Heart left ventricle (tissue), 13 donors: ENCODE results near the gene LYPD6B.

Experiments
- POLR2A ChIP-seq, 2 donors: fragments of 450-650 bp; IDR thresholded peaks; one replicate each; pipeline ENCODE4 v1.6.1; 2017; ENCODE audit warnings: antibody characterized with exemption in 2 of 2, mild to moderate bottlenecking in 2 of 2, moderate library complexity in 2 of 2
- TF ChIP-seq, protein P1 (sequence below), 12 donors: fragments of 200-600 bp; sonication (generic) in 4 of 12; IDR thresholded peaks; one replicate each; pipeline versions ENCODE4 v1.5.0 to v1.8.0; 2018 to 2022; ENCODE audit warnings: antibody characterized with exemption in 12 of 12, mild to moderate bottlenecking in 5 of 12
- donor health status: ischemic (EF 13 %, LVEDD 7.1; RV severe dilation, severe dysfunction).
- donor health status: DM: no; HTN: yes; CAD: no.
- donor health status: DM: no; HTN: no; CAD: no.
- donor health status: ischemic (EF 25% LVEDD 6.9; RV normal size, moderate dysfunction).
- donor health status: ischemic (EF 25% LVEDD 5.7; RV mildly dilated, moderate dysfunction).
- donor health status: ischemic (EF 35%, LVEDD 5.7; RV mildly dilated, moderate dysfunction).
- donor health status: nonischemic (EF 11% LVEDD 7.7; RV severe dilation, severe dysfunction).
- donor health status: DM: yes; HTN: yes; CAD: no.
- donor health status: PGD.
- donor health status: ischemic (EF 29% LVEDD 5.4; RV normal size, mild dysfunction).
- donor health status: nonischemic (EF 23%, LVEDD 6.1; RV moderate dilation, normal function).

DNA sequence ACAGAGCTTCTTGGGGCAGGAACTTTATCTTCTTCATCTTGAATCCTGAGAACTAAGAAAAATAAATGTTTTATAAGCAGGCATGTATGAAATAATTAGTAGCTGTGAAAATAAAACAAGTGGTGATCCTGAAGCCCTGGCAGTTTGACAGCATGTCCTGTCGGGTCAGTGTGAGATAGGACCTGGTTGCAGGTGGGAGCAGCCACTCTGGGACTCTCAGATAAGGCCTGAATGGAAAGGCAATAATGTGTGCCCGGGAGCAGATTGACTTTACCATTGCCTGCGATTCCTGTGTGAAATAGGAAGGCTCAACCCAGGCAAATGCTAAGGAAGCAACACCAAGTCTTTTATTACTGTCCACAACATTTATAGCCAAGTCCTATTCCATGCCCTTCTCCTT lies 132.4 kb downstream of the LYPD6B start:
- TF ChIP-seq, protein P1, sequence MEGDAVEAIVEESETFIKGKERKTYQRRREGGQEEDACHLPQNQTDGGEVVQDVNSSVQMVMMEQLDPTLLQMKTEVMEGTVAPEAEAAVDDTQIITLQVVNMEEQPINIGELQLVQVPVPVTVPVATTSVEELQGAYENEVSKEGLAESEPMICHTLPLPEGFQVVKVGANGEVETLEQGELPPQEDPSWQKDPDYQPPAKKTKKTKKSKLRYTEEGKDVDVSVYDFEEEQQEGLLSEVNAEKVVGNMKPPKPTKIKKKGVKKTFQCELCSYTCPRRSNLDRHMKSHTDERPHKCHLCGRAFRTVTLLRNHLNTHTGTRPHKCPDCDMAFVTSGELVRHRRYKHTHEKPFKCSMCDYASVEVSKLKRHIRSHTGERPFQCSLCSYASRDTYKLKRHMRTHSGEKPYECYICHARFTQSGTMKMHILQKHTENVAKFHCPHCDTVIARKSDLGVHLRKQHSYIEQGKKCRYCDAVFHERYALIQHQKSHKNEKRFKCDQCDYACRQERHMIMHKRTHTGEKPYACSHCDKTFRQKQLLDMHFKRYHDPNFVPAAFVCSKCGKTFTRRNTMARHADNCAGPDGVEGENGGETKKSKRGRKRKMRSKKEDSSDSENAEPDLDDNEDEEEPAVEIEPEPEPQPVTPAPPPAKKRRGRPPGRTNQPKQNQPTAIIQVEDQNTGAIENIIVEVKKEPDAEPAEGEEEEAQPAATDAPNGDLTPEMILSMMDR (IDR thresholded peaks at IDR 0.05) = no peak
- no peak for TF ChIP-seq POLR2A (IDR thresholded peaks at IDR 0.05)
